ENCODE measurements around the gene GPRC5B.

GPRC5B gene

DNA sequence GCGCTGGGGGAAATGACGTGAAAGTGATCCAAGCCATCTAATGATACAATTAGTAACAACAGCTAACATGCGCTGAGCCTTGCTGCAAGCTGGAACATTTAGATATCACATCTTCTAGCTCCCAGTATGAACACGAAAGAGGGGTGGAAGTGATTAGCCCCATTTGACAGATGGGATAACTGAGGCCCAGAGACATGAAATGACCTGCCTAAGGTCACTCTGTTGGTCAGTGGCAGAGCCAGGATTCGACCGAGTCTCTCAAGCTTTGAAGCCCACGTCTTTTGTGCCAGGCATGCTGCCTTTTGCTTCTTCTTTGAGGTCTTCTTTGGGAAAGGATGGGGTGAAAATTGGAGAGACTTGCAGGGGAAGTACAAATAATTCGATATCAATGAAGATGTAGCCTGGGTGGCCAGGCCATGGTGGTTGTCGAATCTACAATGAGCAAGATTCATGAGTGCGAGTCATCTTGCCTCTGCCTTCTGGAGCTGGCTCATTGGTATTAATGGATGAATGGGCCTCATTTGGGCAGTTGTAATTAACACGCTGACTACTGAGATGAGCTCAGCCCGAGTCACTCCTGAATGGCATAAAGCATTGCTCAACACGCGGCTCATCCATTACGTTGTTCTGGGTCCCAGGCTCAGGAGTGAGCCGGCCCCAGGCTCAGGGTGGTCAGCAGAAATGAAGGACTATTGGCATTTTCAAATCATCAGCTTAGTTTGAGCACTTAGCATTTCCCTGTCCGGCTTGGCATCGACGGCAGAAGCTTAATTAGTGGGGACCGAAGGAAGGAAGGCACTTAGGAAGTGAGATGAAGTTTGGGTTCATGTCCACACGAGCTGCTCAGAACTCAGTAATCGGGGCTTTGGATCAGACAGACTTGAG lies 28.0 kb upstream of the GPRC5B start:
- H3K36me3 ChIP-seq (ENCODE audit: control insufficient read depth in 2 of 2, insufficient read depth in 2 of 2, low read length in 2 of 2): no peaks in the 10 kb centered on the region
- no peaks in the 10 kb centered on the region for H3K9me3 ChIP-seq (ENCODE audit: control insufficient read depth in 2 of 2, low read length in 2 of 2)
- H3K9ac ChIP-seq (ENCODE audit: low read depth in 1 of 2, low read length in 2 of 2): no peak overlapping the region
- no peaks in the 10 kb centered on the region for H3K27me3 ChIP-seq (ENCODE audit: control insufficient read depth in 2 of 2, insufficient read depth in 2 of 2, low read length in 2 of 2)
- no peaks in the 10 kb centered on the region for H3K4me1 ChIP-seq (ENCODE audit: control insufficient read depth in 2 of 2, insufficient read depth in 2 of 2, low read length in 2 of 2)
- H3K4me3 ChIP-seq (ENCODE audit: low read length in 2 of 2): no peak overlapping the region
- H3K27ac ChIP-seq (ENCODE audit: low read depth in 2 of 2, low read length in 2 of 2): no peak overlapping the region

DNA sequence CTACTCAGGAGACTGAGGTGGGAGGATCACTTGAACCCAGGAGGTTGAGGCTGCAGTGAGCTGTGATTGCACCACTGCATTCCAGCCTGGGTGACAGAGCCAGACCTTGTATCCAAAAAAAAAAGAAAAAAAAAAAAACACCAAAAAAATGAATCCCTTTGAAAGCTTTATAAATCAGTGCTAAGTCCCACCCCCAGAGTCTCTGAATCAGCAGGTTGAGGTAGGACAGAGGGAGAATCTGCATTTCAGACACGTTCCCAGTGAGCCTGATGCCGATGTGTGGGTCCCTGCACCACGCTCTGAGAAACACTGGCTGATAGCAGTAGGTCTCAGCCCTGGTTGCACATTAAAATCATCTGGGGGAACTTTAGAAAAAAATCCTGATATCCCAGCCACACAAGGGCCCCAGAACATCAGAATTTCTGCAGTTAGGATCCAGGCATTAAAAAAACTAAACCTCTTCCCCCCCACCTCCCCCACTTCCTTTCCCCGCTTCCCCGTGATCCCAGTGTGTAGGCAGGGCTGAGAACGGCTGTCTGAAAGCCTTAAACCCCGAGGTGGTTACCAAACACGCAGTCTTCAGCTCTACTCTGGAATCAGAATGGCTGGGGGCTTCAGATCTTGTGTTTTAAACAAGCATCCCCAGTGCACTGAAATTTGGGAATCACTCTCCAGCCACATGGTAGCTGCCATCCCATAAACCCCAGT lies 27.3 kb upstream of the GPRC5B start:
- Histone ChIP-seq H3K27ac (ENCODE audit: low read depth in 2 of 2, low read length in 2 of 2) (no peak overlapping the region), H3K4me1 (ENCODE audit: control insufficient read depth in 2 of 2, insufficient read depth in 2 of 2, low read length in 2 of 2) (no peaks in the 10 kb centered on the region), H3K36me3 (ENCODE audit: control insufficient read depth in 2 of 2, insufficient read depth in 2 of 2, low read length in 2 of 2) (no peaks in the 10 kb centered on the region), H3K9me3 (ENCODE audit: control insufficient read depth in 2 of 2, low read length in 2 of 2) (no peaks in the 10 kb centered on the region), H3K4me3 (ENCODE audit: low read length in 2 of 2) (no peak overlapping the region), H3K9ac (ENCODE audit: low read depth in 1 of 2, low read length in 2 of 2) (no peak overlapping the region), H3K27me3 (ENCODE audit: control insufficient read depth in 2 of 2, insufficient read depth in 2 of 2, low read length in 2 of 2) (no peaks in the 10 kb centered on the region)

DNA sequence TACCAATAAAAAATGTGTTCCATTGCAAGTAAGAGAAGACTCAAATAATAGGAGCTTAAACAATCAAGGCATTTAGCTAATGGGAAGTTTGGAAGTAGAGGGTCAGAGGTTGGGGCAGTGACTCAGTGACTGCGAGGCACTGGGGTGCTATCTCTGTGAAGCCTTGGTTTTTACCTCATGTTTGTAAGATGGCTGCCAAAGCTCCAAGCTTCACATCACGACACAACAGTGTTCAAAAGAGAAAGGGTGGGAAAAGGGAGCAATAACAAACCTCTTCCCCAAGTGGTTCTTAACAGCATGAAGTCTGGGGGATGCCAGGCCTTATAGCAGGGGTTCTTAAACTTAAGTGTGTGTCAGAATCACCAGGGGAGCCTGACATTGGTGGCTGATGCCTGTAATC lies 26.6 kb upstream of the GPRC5B start:
- Histone ChIP-seq H3K9ac (ENCODE audit: low read depth in 1 of 2, low read length in 2 of 2) (no peak overlapping the region), H3K36me3 (ENCODE audit: control insufficient read depth in 2 of 2, insufficient read depth in 2 of 2, low read length in 2 of 2) (no peaks in the 10 kb centered on the region), H3K4me3 (ENCODE audit: low read length in 2 of 2) (no peak overlapping the region), H3K4me1 (ENCODE audit: control insufficient read depth in 2 of 2, insufficient read depth in 2 of 2, low read length in 2 of 2) (no peaks in the 10 kb centered on the region), H3K9me3 (ENCODE audit: control insufficient read depth in 2 of 2, low read length in 2 of 2) (no peaks in the 10 kb centered on the region), H3K27ac (ENCODE audit: low read depth in 2 of 2, low read length in 2 of 2) (no peak overlapping the region), H3K27me3 (ENCODE audit: control insufficient read depth in 2 of 2, insufficient read depth in 2 of 2, low read length in 2 of 2) (no peaks in the 10 kb centered on the region)

DNA sequence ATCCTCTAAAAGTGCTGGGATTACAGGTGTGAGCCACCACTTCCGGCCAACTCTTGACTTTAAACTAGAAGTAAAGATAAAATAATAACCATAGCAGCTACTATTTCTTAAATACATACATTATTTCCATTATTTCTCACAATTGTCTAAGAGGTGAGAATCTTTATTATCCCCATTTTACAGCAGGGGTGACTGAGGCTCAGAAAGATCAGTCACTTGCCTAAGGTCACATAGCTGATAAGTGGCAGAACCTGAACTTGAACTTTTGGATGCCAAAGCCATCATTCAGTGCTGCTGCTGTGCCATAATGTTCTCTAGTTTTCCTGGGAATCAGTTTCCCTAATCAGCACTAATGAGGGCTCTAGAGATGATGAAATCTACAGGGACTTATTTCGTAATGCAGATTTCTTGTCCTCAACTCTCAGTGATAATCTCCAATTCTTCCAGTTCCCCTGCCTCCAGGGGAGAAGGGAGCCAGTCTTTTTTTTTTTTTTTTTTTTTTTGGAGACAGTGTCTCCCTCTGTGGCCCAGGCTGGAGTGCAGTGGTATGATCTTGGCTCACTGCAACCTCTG lies 25.2 kb upstream of the GPRC5B start:
- no peak overlapping the region for H3K9ac ChIP-seq (ENCODE audit: low read depth in 1 of 2, low read length in 2 of 2)
- no peaks in the 10 kb centered on the region for H3K36me3 ChIP-seq (ENCODE audit: control insufficient read depth in 2 of 2, insufficient read depth in 2 of 2, low read length in 2 of 2)
- H3K27ac ChIP-seq (ENCODE audit: low read depth in 2 of 2, low read length in 2 of 2): no peak overlapping the region
- no peaks in the 10 kb centered on the region for H3K4me1 ChIP-seq (ENCODE audit: control insufficient read depth in 2 of 2, insufficient read depth in 2 of 2, low read length in 2 of 2)
- no peak overlapping the region for H3K4me3 ChIP-seq (ENCODE audit: low read length in 2 of 2)
- H3K9me3 ChIP-seq (ENCODE audit: control insufficient read depth in 2 of 2, low read length in 2 of 2): no peaks in the 10 kb centered on the region
- no peaks in the 10 kb centered on the region for H3K27me3 ChIP-seq (ENCODE audit: control insufficient read depth in 2 of 2, insufficient read depth in 2 of 2, low read length in 2 of 2)

DNA sequence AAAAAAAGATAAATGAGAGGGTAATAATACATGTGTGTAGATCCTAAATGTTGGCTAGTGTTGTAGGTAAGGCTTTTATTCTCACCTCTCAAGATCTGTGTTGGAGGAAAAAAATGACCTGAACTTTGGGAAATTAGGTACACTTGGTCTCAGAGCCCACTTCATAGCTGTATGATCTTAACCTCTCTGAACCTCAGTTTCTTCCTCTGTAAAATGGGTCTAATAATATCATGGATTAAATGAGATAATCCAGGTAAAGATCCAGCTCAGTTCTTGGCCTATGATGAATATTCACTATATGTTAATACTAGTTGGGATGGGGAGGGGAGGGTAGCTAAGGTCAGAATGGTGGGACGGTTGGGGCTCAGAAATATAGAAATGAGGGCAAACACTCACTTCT lies 24.3 kb upstream of the GPRC5B start:
- no peak overlapping the region for H3K9ac ChIP-seq (ENCODE audit: low read depth in 1 of 2, low read length in 2 of 2)
- no peaks in the 10 kb centered on the region for H3K27me3 ChIP-seq (ENCODE audit: control insufficient read depth in 2 of 2, insufficient read depth in 2 of 2, low read length in 2 of 2)
- H3K27ac ChIP-seq (ENCODE audit: low read depth in 2 of 2, low read length in 2 of 2): no peak overlapping the region

DNA sequence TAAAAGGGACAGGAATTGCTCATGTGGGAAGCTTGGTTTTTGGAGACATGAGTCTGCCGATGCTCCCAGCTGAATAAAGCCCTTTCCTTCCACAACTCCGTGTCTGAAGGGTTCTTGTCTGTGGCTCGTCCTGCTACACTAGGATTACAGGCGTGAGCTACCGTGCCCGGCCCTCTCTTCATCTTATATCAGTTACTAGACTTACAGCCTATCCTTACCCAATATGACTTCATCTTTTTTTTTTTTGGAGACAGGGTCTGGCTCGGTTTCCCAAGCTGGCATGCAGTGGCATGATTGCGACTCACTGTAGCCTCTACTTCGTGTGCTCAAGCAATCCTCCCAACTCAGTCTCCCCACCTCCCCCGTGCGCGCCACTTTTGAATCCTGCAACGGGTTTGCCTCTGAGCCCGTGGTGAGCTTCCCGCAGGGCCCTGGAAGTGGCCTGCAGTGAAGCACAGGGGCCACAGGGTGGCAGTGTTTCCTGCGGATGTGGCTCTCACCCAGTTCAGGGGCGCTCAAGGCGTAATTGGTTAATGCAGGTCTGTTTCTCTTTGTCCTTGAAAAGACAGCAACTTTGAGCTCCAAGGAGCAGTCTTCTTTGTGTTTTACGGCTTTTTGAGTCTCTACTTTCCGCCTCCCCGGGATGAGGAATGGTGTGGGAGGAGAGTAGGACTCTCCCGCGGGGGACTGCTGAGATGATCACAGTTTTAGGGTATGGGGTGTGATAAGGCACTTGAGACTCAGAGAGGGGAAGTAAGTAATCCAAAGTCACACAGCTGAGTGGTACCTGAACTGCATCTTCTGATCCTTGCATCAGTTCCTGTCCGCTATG lies 22.7 kb upstream of the GPRC5B start:
- Histone ChIP-seq H3K27me3 (ENCODE audit: control insufficient read depth in 2 of 2, insufficient read depth in 2 of 2, low read length in 2 of 2) (no peaks in the 10 kb centered on the region), H3K36me3 (ENCODE audit: control insufficient read depth in 2 of 2, insufficient read depth in 2 of 2, low read length in 2 of 2) (no peaks in the 10 kb centered on the region), H3K4me3 (ENCODE audit: low read length in 2 of 2) (no peak overlapping the region), H3K9me3 (ENCODE audit: control insufficient read depth in 2 of 2, low read length in 2 of 2) (no peaks in the 10 kb centered on the region), H3K9ac (ENCODE audit: low read depth in 1 of 2, low read length in 2 of 2) (no peak overlapping the region), H3K4me1 (ENCODE audit: control insufficient read depth in 2 of 2, insufficient read depth in 2 of 2, low read length in 2 of 2) (no peaks in the 10 kb centered on the region), H3K27ac (ENCODE audit: low read depth in 2 of 2, low read length in 2 of 2) (no peak overlapping the region)

More for the DNA sequence above, 24.3 kb upstream of the GPRC5B start:
- no peaks in the 10 kb centered on the region for H3K4me1 ChIP-seq (ENCODE audit: control insufficient read depth in 2 of 2, insufficient read depth in 2 of 2, low read length in 2 of 2)
- no peaks in the 10 kb centered on the region for H3K9me3 ChIP-seq (ENCODE audit: control insufficient read depth in 2 of 2, low read length in 2 of 2)
- no peak overlapping the region for H3K4me3 ChIP-seq (ENCODE audit: low read length in 2 of 2)
- H3K36me3 ChIP-seq (ENCODE audit: control insufficient read depth in 2 of 2, insufficient read depth in 2 of 2, low read length in 2 of 2): no peaks in the 10 kb centered on the region

DNA sequence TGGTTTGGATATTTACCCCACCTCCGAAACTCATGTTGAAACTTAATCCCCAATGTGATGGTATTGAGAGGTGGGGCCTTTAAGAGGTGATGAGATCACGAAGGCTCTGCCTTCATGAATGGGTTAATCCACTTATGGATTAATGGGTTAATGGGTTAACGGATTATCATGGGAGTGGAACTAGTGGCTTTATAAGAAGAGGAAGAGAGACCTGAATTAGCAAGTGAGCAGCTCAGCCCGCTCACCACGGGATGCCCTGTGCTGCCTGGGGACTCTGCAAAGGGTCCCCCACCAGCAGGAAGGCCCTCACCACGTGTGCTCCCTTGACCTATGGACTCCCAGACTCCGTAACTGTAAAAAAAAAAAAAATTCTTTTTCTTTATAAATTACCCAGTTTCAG lies 16.5 kb upstream of the GPRC5B start:
- no peaks in the 10 kb centered on the region for H3K36me3 ChIP-seq (ENCODE audit: control insufficient read depth in 2 of 2, insufficient read depth in 2 of 2, low read length in 2 of 2)
- no peaks in the 10 kb centered on the region for H3K27me3 ChIP-seq (ENCODE audit: control insufficient read depth in 2 of 2, insufficient read depth in 2 of 2, low read length in 2 of 2)
- no peaks in the 10 kb centered on the region for H3K4me1 ChIP-seq (ENCODE audit: control insufficient read depth in 2 of 2, insufficient read depth in 2 of 2, low read length in 2 of 2)
- H3K9me3 ChIP-seq (ENCODE audit: control insufficient read depth in 2 of 2, low read length in 2 of 2): no peaks in the 10 kb centered on the region
- H3K9ac ChIP-seq (ENCODE audit: low read depth in 1 of 2, low read length in 2 of 2): no peak overlapping the region
- H3K27ac ChIP-seq (ENCODE audit: low read depth in 2 of 2, low read length in 2 of 2): no peak overlapping the region
- H3K4me3 ChIP-seq (ENCODE audit: low read length in 2 of 2): no peak overlapping the region

DNA sequence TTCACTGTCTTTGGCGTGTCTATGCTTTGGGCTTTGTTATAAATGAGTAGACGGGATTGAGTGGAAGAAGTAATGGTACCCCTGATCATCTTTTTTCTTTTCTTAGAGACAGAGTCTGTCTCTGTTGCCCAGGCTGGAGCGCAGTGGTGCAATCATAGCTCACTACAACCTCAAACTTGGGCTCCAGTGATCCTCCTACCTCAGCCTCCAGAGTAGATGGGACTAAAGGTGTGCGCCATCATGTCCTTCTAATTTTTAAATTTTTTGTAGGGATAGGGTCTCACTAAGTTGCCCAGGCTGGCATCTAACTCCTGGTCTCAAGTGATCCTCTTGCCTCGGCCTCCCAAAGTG lies 14.9 kb upstream of the GPRC5B start:
- H3K4me3 ChIP-seq (ENCODE audit: low read length in 2 of 2): no peak overlapping the region
- no peaks in the 10 kb centered on the region for H3K27me3 ChIP-seq (ENCODE audit: control insufficient read depth in 2 of 2, insufficient read depth in 2 of 2, low read length in 2 of 2)
- H3K36me3 ChIP-seq (ENCODE audit: control insufficient read depth in 2 of 2, insufficient read depth in 2 of 2, low read length in 2 of 2): no peaks in the 10 kb centered on the region
- H3K9me3 ChIP-seq (ENCODE audit: control insufficient read depth in 2 of 2, low read length in 2 of 2): no peaks in the 10 kb centered on the region
- H3K27ac ChIP-seq (ENCODE audit: low read depth in 2 of 2, low read length in 2 of 2): no peak overlapping the region
- H3K9ac ChIP-seq (ENCODE audit: low read depth in 1 of 2, low read length in 2 of 2): no peak overlapping the region
- H3K4me1 ChIP-seq (ENCODE audit: control insufficient read depth in 2 of 2, insufficient read depth in 2 of 2, low read length in 2 of 2): no peaks in the 10 kb centered on the region

DNA sequence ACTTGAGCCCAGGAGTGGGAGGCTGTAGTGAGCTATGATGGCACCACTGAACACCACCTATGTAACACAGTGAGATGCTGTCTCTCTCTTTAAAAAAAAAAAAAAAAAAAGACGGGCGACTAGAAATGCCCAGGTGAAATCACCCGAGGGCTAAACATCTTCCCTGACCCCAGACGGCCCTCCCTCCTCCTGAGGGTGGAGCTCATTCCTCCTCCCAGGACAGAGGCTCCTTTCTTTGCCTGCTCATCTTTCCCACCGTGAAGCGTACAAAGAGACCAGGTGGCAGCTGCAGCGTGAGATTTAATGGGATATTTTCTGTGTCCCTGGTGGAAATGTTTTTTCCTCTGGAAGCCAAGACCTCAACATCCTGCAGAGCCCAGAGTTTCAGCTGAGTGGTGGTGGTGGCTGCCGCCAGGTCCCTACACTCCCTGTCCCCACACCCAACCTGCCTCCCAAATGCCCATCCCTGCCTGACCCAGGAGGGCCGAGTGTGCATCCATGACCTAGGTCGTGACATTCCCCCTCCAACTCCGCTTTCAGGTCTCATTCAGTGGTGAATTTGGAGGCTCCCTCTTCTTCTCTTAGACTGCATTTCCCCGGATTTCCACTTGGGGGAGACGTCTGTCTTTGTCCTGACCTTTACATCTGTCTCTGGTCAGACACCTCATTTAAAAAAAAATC lies 14.4 kb upstream of the GPRC5B start:
- no peak overlapping the region for H3K9ac ChIP-seq (ENCODE audit: low read depth in 1 of 2, low read length in 2 of 2)
- no peaks in the 10 kb centered on the region for H3K9me3 ChIP-seq (ENCODE audit: control insufficient read depth in 2 of 2, low read length in 2 of 2)

More for the DNA sequence above, 14.4 kb upstream of the GPRC5B start:
- no peak overlapping the region for H3K4me3 ChIP-seq (ENCODE audit: low read length in 2 of 2)
- H3K27me3 ChIP-seq (ENCODE audit: control insufficient read depth in 2 of 2, insufficient read depth in 2 of 2, low read length in 2 of 2): no peaks in the 10 kb centered on the region
- H3K36me3 ChIP-seq (ENCODE audit: control insufficient read depth in 2 of 2, insufficient read depth in 2 of 2, low read length in 2 of 2): no peaks in the 10 kb centered on the region
- H3K27ac ChIP-seq (ENCODE audit: low read depth in 2 of 2, low read length in 2 of 2): no peak overlapping the region
- H3K4me1 ChIP-seq (ENCODE audit: control insufficient read depth in 2 of 2, insufficient read depth in 2 of 2, low read length in 2 of 2): no peaks in the 10 kb centered on the region
